HG02885 (cell line): Measurements from ENCODE around the gene SLC2A13.
A peak's percentile ranks its signal among the peaks of the same experiment; 100 is the strongest.

Source experiments
- ATAC-seq: cut with Tn5 transposase; IDR thresholded peaks from one replicate; pipeline ENCODE4 v1.9.1; 2021; ENCODE audit warnings: mild to moderate bottlenecking; ENCODE audit not compliant: unreplicated experiment, poor library complexity

The SLC2A13 gene

GRCh38 chr12:40002178-40003169 lies 103.4 kb downstream of the SLC2A13 start:
- no peak for ATAC-seq

- no peak for ATAC-seq
Measured at GRCh38 chr12:40001406-40001805, 104.5 kb downstream of the SLC2A13 start.

GRCh38 chr12:40000884-40001283 lies 105.0 kb downstream of the SLC2A13 start:
- no peak for ATAC-seq

- no peak for ATAC-seq
Measured at GRCh38 chr12:39993268-39993667, 112.6 kb downstream of the SLC2A13 start.

GRCh38 chr12:39990122-39991101 lies 115.5 kb downstream of the SLC2A13 start:
- ATAC-seq = peak; percentile 98

- no peak for ATAC-seq
Measured at GRCh38 chr12:39989501-39989900, 116.4 kb downstream of the SLC2A13 start.

- no peak for ATAC-seq
Measured at GRCh38 chr12:39988574-39988973, 117.3 kb downstream of the SLC2A13 start.

- ATAC-seq = no peak
Measured at GRCh38 chr12:39986674-39987073, 119.2 kb downstream of the SLC2A13 start.

GRCh38 chr12:39984670-39985069 lies 121.2 kb downstream of the SLC2A13 start:
- no peak for ATAC-seq

GRCh38 chr12:39975374-39975918 lies 130.4 kb downstream of the SLC2A13 start:
- no peak for ATAC-seq

- ATAC-seq = no peak
Measured at GRCh38 chr12:39972119-39972518, 133.8 kb downstream of the SLC2A13 start.

- no peak for ATAC-seq
Measured at GRCh38 chr12:39971348-39971747, 134.5 kb downstream of the SLC2A13 start.

GRCh38 chr12:39966721-39967120 lies 139.2 kb downstream of the SLC2A13 start:
- no peak for ATAC-seq

- no peak for ATAC-seq
Measured at GRCh38 chr12:39966256-39966655, 139.6 kb downstream of the SLC2A13 start.

- ATAC-seq = no peak
Measured at GRCh38 chr12:39959467-39959866, 146.4 kb downstream of the SLC2A13 start.

- no peak for ATAC-seq
Measured at GRCh38 chr12:39959031-39959430, 146.8 kb downstream of the SLC2A13 start.

- ATAC-seq = no peak
Measured at GRCh38 chr12:39958377-39958776, 147.5 kb downstream of the SLC2A13 start.

GRCh38 chr12:39956725-39957124 lies 149.2 kb downstream of the SLC2A13 start:
- ATAC-seq = no peak

GRCh38 chr12:39946361-39947280 lies 159.3 kb downstream of the SLC2A13 start:
- ATAC-seq = no peak
